ENCODE results near the gene PLAGL2.

PLAGL2 gene

DNA sequence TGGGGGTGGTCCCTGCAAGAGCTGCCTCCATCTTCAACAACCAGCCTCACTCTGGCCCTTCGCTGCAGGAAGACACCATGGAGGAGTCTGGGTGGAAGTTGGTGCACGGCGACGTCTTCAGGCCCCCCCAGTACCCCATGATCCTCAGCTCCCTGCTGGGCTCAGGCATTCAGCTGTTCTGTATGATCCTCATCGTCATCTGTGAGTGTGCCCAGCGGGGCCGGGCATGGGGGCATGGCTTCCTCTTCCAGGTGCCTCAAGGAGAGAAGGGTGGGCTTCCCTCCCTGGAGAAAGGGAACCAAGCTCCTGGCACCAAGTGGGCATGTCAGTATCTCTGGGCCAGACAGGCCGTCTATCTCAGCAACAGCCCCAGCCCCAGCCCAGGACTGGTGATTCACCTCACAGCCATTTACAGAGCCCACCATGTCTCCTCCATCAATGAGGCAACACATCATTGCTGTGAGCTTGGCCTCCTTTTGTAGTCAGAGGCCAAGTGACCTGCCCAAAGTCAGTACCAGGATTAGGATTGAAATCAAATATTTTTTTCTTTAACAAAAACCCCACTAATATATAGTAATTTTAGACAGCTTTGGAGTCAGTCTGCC lies 57.9 kb downstream of the PLAGL2 start:
- DNase-seq, result no peak

GRCh38 chr20:32144898-32145662 lies 62.5 kb downstream of the PLAGL2 start:
- no peak for DNase-seq

- DNase-seq, result no peak
Observed at GRCh38 chr20:32142991-32143390, 64.6 kb downstream of the PLAGL2 start.
